Measurements from ENCODE around the gene GAD2. TPM values are rescaled to one million over a fixed set of nuclear protein-coding genes. Genes with fewer than 3 reads are reported as not detected.

Gene GAD2
- total and polyA plus RNA-seq, 8 donors: 0.03 to 0.06 TPM; not detected in 6

DNA sequence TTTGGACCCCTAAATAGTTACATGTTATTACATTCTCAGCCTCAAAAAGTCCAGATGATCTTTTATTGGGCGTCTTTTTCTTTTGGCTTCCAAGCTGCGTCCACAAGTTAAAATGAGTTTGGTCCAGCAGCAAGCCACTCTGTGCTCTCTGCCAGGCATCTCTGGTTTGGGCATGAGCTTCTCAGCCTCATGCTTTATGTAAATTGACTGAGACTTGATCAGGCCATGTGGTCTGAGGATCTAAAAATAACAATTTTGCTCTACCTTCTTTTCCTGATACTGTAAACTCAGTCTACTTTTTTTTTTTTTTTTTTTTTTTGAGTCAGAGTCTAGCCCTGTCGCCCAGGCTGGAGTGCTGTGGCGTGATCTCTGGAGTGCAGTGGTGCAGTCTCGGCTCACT is 15.6 kb downstream of the GAD2 start:
- intact Hi-C loops (cut with DNase I): no loop called here
- no peak for DNase-seq
- Histone ChIP-seq H3K4me1 (no peaks in the 10 kb centered on the region), H3K4me3 (no peak overlapping the region), H3K27ac (no peak overlapping the region), H3K36me3 (no peaks in the 10 kb centered on the region), H3K27me3 (peaks cover 0 to 24% of the 10 kb centered on the region in 2 donors), H3K9me3 (no peaks in the 10 kb centered on the region)
- ATAC-seq: no peak
- TF ChIP-seq CTCF (IDR thresholded peaks at IDR 0.05): no peak

DNA sequence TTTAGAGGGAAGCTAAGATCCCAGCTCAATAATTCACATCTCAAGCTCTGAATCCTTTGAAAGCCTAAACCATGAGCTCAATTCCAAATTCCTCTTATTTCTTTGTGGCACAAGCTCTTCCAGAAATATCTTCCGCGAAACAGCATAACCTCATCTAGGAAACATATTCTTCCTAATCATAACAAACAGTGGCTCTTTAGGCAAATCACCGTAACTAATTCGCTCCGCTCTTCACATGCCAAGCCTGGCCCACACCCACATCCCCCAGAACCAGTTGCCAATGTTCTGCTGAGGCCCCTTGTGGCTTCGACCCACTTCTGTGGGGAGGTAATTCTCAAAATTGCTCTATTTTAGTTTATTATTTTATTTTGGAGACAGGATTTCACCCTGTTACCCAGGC is 19.2 kb downstream of the GAD2 start:
- Histone ChIP-seq H3K4me1 (no peaks in the 10 kb centered on the region), H3K36me3 (no peaks in the 10 kb centered on the region), H3K9me3 (no peaks in the 10 kb centered on the region), H3K4me3 (no peak overlapping the region), H3K27ac (no peak overlapping the region), H3K27me3 (peaks cover 0 to 4% of the 10 kb centered on the region in 2 donors)
- no peak for DNase-seq
- no peak for TF ChIP-seq CTCF (IDR thresholded peaks at IDR 0.05)
- ATAC-seq: no peak
- intact Hi-C loops (cut with DNase I): no loop called here

DNA sequence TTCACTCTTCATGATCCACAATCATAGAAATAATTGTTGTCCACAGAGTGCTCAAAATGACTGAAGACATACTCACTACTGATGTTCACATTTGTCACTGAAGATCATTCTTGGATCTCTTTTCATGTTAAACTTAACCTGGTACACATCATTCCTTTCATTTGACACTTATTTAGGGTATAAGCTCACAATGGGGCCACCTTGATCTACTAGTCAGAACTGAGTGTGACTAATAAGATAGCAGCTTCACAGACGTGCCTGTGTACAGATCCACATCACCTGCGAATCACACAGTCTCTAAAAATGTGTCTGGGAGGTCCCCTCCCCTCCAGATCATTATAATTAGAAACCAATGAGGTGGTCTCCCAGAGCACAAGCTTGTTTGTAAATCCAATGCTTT is 21.8 kb downstream of the GAD2 start:
- Histone ChIP-seq H3K4me1 (no peaks in the 10 kb centered on the region), H3K9me3 (no peaks in the 10 kb centered on the region), H3K27ac (no peak overlapping the region), H3K36me3 (no peaks in the 10 kb centered on the region), H3K27me3 (peaks cover 0 to 4% of the 10 kb centered on the region in 2 donors), H3K4me3 (no peak overlapping the region)
- intact Hi-C loops (cut with DNase I): no loop called here
- no peak for ATAC-seq
- no peak for TF ChIP-seq CTCF (IDR thresholded peaks at IDR 0.05)
- no peak for DNase-seq

GRCh38 chr10:26242706-26243350 is 26.3 kb downstream of the GAD2 start:
- no peak for TF ChIP-seq CTCF (IDR thresholded peaks at IDR 0.05)
- Histone ChIP-seq H3K9me3 (no peaks in the 10 kb centered on the region), H3K36me3 (no peaks in the 10 kb centered on the region), H3K27ac (no peak overlapping the region), H3K4me1 (no peaks in the 10 kb centered on the region), H3K4me3 (no peak overlapping the region), H3K27me3 (no peaks in the 10 kb centered on the region)
- ATAC-seq (no peak), DNase-seq (no peak)
- intact Hi-C loops (cut with DNase I): no loop called here

DNA sequence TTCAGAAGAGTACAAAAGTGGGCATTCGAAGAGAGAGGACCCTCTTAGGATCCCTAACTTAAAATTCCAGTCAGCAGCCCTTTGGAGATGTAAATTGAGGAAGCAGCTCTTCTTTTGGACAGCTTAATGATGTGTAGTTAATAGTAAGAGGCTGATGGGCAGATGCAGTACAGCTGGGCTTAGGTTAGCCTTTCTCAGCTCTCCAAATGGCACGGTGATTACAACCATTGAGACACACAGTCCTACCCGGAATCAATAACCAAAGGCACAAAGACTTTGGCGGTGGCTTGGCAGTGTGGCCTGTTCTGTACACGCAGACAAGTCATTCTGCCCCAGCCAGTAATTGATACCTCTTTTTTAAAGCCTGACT is 26.8 kb downstream of the GAD2 start:
- no peaks in the 10 kb centered on the region for H3K9me3 ChIP-seq
- TF ChIP-seq CTCF (IDR thresholded peaks at IDR 0.05): no peak
- H3K4me1 ChIP-seq: no peaks in the 10 kb centered on the region
- DNase-seq (no peak), ATAC-seq (no peak)
- no peaks in the 10 kb centered on the region for H3K27me3 ChIP-seq
- no peaks in the 10 kb centered on the region for H3K36me3 ChIP-seq
- H3K4me3 ChIP-seq: no peak overlapping the region
- intact Hi-C loops (cut with DNase I): no loop called here
- H3K27ac ChIP-seq: no peak overlapping the region

Measured in left lung (tissue), 10 donors.